Measurements from ENCODE around the gene DHDH. TPM values are rescaled to one million over a fixed set of nuclear protein-coding genes. Genes with fewer than 3 reads are reported as not detected.

DHDH gene
- total and polyA plus RNA-seq, 2 experiments from 2014 or later: 0.69 to 4.7 TPM

DNA sequence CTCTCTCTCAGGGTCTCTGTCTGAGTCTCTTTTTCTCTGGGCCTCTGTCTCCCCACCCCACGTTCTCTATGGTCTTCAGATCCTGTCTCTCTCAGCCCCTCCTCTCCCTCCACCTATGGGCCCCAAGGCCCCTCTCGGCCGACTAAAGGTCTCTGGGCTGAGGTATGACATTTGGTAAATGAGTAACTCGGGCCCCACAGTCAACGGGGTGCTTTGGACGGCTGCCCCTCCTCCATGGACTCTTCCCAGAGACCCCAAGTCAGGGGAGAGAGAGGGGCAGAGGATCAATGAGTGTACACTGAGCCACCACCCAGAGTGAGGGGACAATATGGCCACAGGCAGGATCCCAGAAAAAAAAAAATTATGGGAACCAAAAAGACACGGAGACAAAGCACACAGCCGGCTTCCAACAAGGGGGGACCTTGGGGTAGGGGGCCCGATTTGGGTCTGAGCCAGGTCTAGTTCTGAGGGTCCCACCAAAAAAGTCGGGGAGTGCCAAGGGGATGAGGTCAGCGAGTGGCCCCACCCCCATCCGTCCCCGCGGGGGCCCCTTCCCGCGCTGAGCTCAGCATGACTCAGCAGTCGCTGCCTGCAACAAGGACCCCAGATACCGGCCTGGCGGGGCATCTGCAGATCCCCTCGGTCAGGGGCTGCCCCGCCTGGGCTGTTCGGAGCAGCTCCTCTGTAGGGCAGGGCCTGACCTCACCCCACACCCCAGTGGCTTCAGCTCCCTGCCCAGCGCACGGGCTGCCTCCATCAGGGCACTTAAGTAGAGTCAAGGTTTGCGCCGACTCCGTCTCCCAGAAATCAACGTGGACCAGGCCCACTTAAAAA, 30.1 kb downstream of the DHDH start (continued):
- TF ChIP-seq CTCF (conservative IDR thresholded peaks at IDR 0.05; ENCODE audit: low read depth in 2 of 2) (no peak), EZH2phosphoT487 (IDR thresholded peaks at IDR 0.05; ENCODE audit: unreplicated experiment) (no peak), REST (IDR thresholded peaks at IDR 0.05; ENCODE audit: unreplicated experiment) (no peak), EZH2 (IDR thresholded peaks at IDR 0.05; ENCODE audit: low read depth, unreplicated experiment) (no peak), ZNF331 (CRISPR knock-in tag; IDR thresholded peaks at IDR 0.05; ENCODE audit: low read depth) (no peak)

GRCh38 chr19:48964205-48965039, 30.9 kb downstream of the DHDH start:
- peaks cover 13% of the 10 kb centered on the region for H3K36me3 ChIP-seq (ENCODE audit: insufficient read depth)
- H3K27ac Mint-ChIP-seq: peak overlapping the region; percentile 97
- DNase-seq (ENCODE audit: low spot score) (peak; percentile 82), ATAC-seq (peak; percentile 7)
- peak overlapping the region; percentile 100 for H3K4me3 ChIP-seq
- peaks cover 6% of the 10 kb centered on the region for H4K20me1 ChIP-seq (replicated peaks; ENCODE audit: insufficient read depth)
- peak overlapping the region; percentile 97 for H3K4me2 ChIP-seq
- peaks cover 24% of the 10 kb centered on the region for H3K79me2 ChIP-seq (replicated peaks; ENCODE audit: insufficient read depth)
- no peaks in the 10 kb centered on the region for H3K27me3 ChIP-seq (ENCODE audit: insufficient read depth)
- H3K9me2 ChIP-seq (ENCODE audit: insufficient read depth): no peaks in the 10 kb centered on the region
- peak overlapping the region; percentile 99 for H3K27ac ChIP-seq (ENCODE audit: low read depth)
- H3K4me1 ChIP-seq (ENCODE audit: insufficient read depth): peaks cover 18% of the 10 kb centered on the region
- peaks cover 56% of the 10 kb centered on the region for H3F3A ChIP-seq (replicated peaks; ENCODE audit: low read depth)
- no peak overlapping the region for H2AFZ ChIP-seq
- H3K9me3 Mint-ChIP-seq: peaks cover 16% of the 10 kb centered on the region
- H3K27me3 Mint-ChIP-seq (ENCODE audit: insufficient read depth, low read depth, poor library complexity): peaks cover 62% of the 10 kb centered on the region
- peak overlapping the region; percentile 95 for H3K4me3 Mint-ChIP-seq
- H3K4me1 Mint-ChIP-seq: peaks cover 38% of the 10 kb centered on the region
- H3K36me3 Mint-ChIP-seq (ENCODE audit: low read depth): peaks cover 52% of the 10 kb centered on the region
- TF ChIP-seq ZNF331 (CRISPR knock-in tag; IDR thresholded peaks at IDR 0.05; ENCODE audit: low read depth) (no peak), REST (IDR thresholded peaks at IDR 0.05; ENCODE audit: unreplicated experiment) (no peak), ZNF114 (CRISPR knock-in tag; IDR thresholded peaks at IDR 0.05) (no peak)

All from GM23338 (cell line).